ENCODE measurements around the gene MRFAP1L1. TPM values are rescaled to one million over a fixed set of nuclear protein-coding genes. Genes with fewer than 3 reads are reported as not detected.

The MRFAP1L1 gene
- total and polyA plus RNA-seq, 9 of the 15 experiments (the other 6 are each of a cell fraction or from before 2014, with no cell fraction given) = 37.6 to 111 (median 83.8) TPM

GRCh38 chr4:6752486-6752829, 42.8 kb upstream of the MRFAP1L1 start:
- Histone ChIP-seq H3K4me2 (ENCODE audit: insufficient read depth, low read length) (peak overlapping the region; percentile 71; the same call in 1 of the 2 replicates), H3K36me3 (ENCODE audit: control insufficient read depth, insufficient read depth, low read length) (no peaks in the 10 kb centered on the region), H3K79me2 (ENCODE audit: control insufficient read depth, insufficient read depth, low read length) (no peaks in the 10 kb centered on the region), H2AFZ (ENCODE audit: low read depth, low read length) (peak overlapping the region; percentile 94), H3K9me3 (replicated peaks; ENCODE audit: control insufficient read depth, insufficient read depth, low read depth, low read length) (no peaks in the 10 kb centered on the region), H3K4me3 (no peak overlapping the region), H3K9me1 (ENCODE audit: control insufficient read depth, insufficient read depth, low read length) (no peaks in the 10 kb centered on the region), H3K27ac (ENCODE audit: extremely low read depth, low read depth, low read length) (peak overlapping the region; percentile 80), H3K27me3 (ENCODE audit: control insufficient read depth in 2 of 2, insufficient read depth in 2 of 2, low read length in 2 of 2) (no peaks in the 10 kb centered on the region), H4K20me1 (replicated peaks; ENCODE audit: control insufficient read depth, insufficient read depth, low read length) (no peaks in the 10 kb centered on the region), H3K4me1 (replicated peaks in 1 of 2; ENCODE audit: control insufficient read depth in 2 of 2, insufficient read depth in 2 of 2, low read length in 2 of 2) (peaks cover 54 to 62% of the 10 kb centered on the region in 2 experiments), H3K9ac (ENCODE audit: insufficient read depth in 1 of 2, low read depth in 2 of 2, low read length in 2 of 2) (peak overlapping the region; percentile 43 to 57; a peak in 3 of 4 replicates)
- no peak for ATAC-seq
- DNase-seq (ENCODE audit: extremely low read depth in 1 of 4, low spot score in 3 of 4) = peak in 1 of 4 experiments; percentile 36
- BruUV-seq (replicated peaks) = no TSS peak
- POLR2A ChIA-PET = interaction anchor here (0.6 kb wide), 1 partner anchor 26 kb away, joined by 3 read pairs; no protein-coding TSS in a partner anchor
- CTCF ChIA-PET (ENCODE audit: low intra/inter-chr PET ratio) = no interaction called here
- in situ Hi-C loops (cut with MboI) (no loop called here), intact Hi-C loops (cut with micrococcal nuclease) (loop anchor here (2.0 kb wide), 1 partner anchor 22 kb away; no protein-coding TSS in a partner anchor)
- 56% methylated on average over 6 of the region's 6 CpGs for WGBS (ENCODE audit: insufficient coverage, low coverage, missing lambda C conversion rate)
- FAIRE-seq = peak; percentile 77
- TF ChIP-seq PHF20 (IDR thresholded peaks at IDR 0.05; ENCODE audit: partially characterized antibody) (peak; percentile 10), SMARCA4 (IDR thresholded peaks at IDR 0.05) (peak; percentile 36; the same call in 1 of the 2 replicates), FOXK1 (CRISPR knock-in tag; IDR thresholded peaks at IDR 0.05; ENCODE audit: borderline replicate concordance) (no peak), SMAD3 (CRISPR knock-in tag; conservative IDR thresholded peaks at IDR 0.05) (no peak), SAFB2 (IDR thresholded peaks at IDR 0.05; ENCODE audit: borderline replicate concordance, low read depth, low read length, severe bottlenecking) (no peak), TEAD4 (IDR thresholded peaks at IDR 0.05; ENCODE audit: low read length) (peak; percentile 20; the same call in 1 of the 2 replicates), TEAD4 (CRISPR knock-in tag; IDR thresholded peaks at IDR 0.05; ENCODE audit: borderline replicate concordance) (no peak), GATAD2A (IDR thresholded peaks at IDR 0.05) (peak; percentile 57; the same call in 1 of the 2 replicates), ZC3H8 (IDR thresholded peaks at IDR 0.05) (no peak), NCOA1 (IDR thresholded peaks at IDR 0.05; ENCODE audit: low read depth) (peak; percentile 21; the same call in 1 of the 2 replicates), ATF7 (IDR thresholded peaks at IDR 0.05) (no peak), CHD2 (IDR thresholded peaks at IDR 0.05; ENCODE audit: low read depth, low read length) (no peak), NFATC3 (IDR thresholded peaks at IDR 0.05) (0 out of 2 replicates have a peak, but pooled peaks have one; percentile 23), SPI1 (IDR thresholded peaks at IDR 0.05; ENCODE audit: borderline replicate concordance, low read depth, low read length) (peak; percentile 93), ELF4 (CRISPR knock-in tag; IDR thresholded peaks at IDR 0.05) (0 out of 2 replicates have a peak, but pooled peaks have one; percentile 31), ZBTB7A (IDR thresholded peaks at IDR 0.05; ENCODE audit: borderline replicate concordance, control insufficient read depth, low read depth, low read length) (no peak), ID3 (CRISPR knock-in tag; IDR thresholded peaks at IDR 0.05) (no peak), ID3 (tag; IDR thresholded peaks at IDR 0.05) (0 out of 2 replicates have a peak, but pooled peaks have one; percentile 18), RFX1 (IDR thresholded peaks at IDR 0.05) (peak; percentile 52)
- TF ChIP-seq, protein P1, sequence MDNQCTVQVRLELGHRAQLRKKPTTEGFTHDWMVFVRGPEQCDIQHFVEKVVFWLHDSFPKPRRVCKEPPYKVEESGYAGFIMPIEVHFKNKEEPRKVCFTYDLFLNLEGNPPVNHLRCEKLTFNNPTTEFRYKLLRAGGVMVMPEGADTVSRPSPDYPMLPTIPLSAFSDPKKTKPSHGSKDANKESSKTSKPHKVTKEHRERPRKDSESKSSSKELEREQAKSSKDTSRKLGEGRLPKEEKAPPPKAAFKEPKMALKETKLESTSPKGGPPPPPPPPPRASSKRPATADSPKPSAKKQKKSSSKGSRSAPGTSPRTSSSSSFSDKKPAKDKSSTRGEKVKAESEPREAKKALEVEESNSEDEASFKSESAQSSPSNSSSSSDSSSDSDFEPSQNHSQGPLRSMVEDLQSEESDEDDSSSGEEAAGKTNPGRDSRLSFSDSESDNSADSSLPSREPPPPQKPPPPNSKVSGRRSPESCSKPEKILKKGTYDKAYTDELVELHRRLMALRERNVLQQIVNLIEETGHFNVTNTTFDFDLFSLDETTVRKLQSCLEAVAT (IDR thresholded peaks at IDR 0.05) = peak in 1 of 2 experiments; percentile 6; a peak in 1 of 4 replicates
- TF ChIP-seq, protein P2, sequence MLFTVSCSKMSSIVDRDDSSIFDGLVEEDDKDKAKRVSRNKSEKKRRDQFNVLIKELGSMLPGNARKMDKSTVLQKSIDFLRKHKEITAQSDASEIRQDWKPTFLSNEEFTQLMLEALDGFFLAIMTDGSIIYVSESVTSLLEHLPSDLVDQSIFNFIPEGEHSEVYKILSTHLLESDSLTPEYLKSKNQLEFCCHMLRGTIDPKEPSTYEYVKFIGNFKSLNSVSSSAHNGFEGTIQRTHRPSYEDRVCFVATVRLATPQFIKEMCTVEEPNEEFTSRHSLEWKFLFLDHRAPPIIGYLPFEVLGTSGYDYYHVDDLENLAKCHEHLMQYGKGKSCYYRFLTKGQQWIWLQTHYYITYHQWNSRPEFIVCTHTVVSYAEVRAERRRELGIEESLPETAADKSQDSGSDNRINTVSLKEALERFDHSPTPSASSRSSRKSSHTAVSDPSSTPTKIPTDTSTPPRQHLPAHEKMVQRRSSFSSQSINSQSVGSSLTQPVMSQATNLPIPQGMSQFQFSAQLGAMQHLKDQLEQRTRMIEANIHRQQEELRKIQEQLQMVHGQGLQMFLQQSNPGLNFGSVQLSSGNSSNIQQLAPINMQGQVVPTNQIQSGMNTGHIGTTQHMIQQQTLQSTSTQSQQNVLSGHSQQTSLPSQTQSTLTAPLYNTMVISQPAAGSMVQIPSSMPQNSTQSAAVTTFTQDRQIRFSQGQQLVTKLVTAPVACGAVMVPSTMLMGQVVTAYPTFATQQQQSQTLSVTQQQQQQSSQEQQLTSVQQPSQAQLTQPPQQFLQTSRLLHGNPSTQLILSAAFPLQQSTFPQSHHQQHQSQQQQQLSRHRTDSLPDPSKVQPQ (CRISPR knock-in tag; IDR thresholded peaks at IDR 0.05; ENCODE audit: borderline replicate concordance) = no peak
